Stomach (tissue), 9 donors: ENCODE measurements around the gene ALPK1. TPM values are rescaled to one million over a fixed set of nuclear protein-coding genes. Genes with fewer than 3 reads are reported as not detected.

Experiments used
- DNase-seq, 2 donors: peaks; one replicate each; pipeline versions ENCODE4 v3.0.0 to v3.0.0-alpha.2; 2013 to 2019
- H3K27ac ChIP-seq, 5 donors: fragments of 200-600 bp in 4 of 5; sonication (generic) in 4 of 5; one replicate each; pipeline ENCODE4 v1.5.1; 2013 to 2019; ENCODE audit warnings: mild to moderate bottlenecking in 1 of 5, moderate library complexity in 1 of 5
- H3K27me3 ChIP-seq, 3 donors: fragments of 200-600 bp; sonication (generic); one replicate each; pipeline ENCODE4 v1.5.1; 2017 to 2019; ENCODE audit warnings: mixed run types in 1 of 3
- H3K36me3 ChIP-seq, 4 donors: fragments of 200-600 bp; sonication (generic); 1 replicate in 3 of 4; 2 replicates in 1 of 4; pipeline ENCODE4 v1.5.1; 2016 to 2019
- H3K4me1 ChIP-seq, 4 donors: fragments of 200-600 bp; sonication (generic); one replicate each; pipeline ENCODE4 v1.5.1; 2016 to 2019
- H3K4me3 ChIP-seq, 4 donors: fragments of 200-600 bp; sonication (generic) in 3 of 4; one replicate each; pipeline ENCODE4 v1.5.1; 2016 to 2019; ENCODE audit warnings: mild to moderate bottlenecking in 1 of 4
- H3K9me3 ChIP-seq, 4 donors: fragments of 200-600 bp; sonication (generic); one replicate each; pipeline ENCODE4 v1.5.1; 2016 to 2019
- EP300 ChIP-seq: sonication (generic); formaldehyde crosslinking; IDR thresholded peaks from one replicate; pipeline ENCODE4 v1.6.1; 2017; ENCODE audit warnings: antibody characterized with exemption
- POLR2A ChIP-seq, 4 donors: fragments of 450-650 bp; IDR thresholded peaks; one replicate each; pipeline ENCODE4 v1.6.1; 2016; ENCODE audit warnings: antibody characterized with exemption in 4 of 4, control low read depth in 2 of 4, mild to moderate bottlenecking in 1 of 4, moderate library complexity in 1 of 4
- POLR2AphosphoS5 ChIP-seq, 3 donors: sonication (generic); formaldehyde crosslinking; IDR thresholded peaks; one replicate each; pipeline ENCODE4 v1.6.1; 2016; ENCODE audit warnings: antibody characterized with exemption in 3 of 3
- WGBS, 5 donors: extraction: QIAGEN DNeasy Blood & Tissue Kit in 3 of 5; methylation state at CpG; one replicate each; pipeline versions ENCODE4 v1.1.5 to v1.1.7; 2013 to 2018; 5-methylcytosine and 5-hydroxymethylcytosine counted together
- intact Hi-C: fragments of 100-400 bp; cut with DNase I; formaldehyde crosslinking; loops from one replicate; pipeline ENCODE4 v1.15.1; 2023; ENCODE audit warnings: low total_unique reads
- polyA plus RNA-seq, 3 donors: library from polyadenylated mRNA; stranded (reverse); fragments of 200-250 nt; gene quantifications; one replicate each; pipeline ENCODE4 v1.2.3, GENCODE V29; 2013
- total RNA-seq, 5 donors: library from RNA; depleted of rRNA; stranded (reverse); fragments of >200 nt; gene quantifications; one replicate each; pipeline versions ENCODE4 v1.1.0 to v1.2.3, GENCODE V29; 2014 to 2016
- TF ChIP-seq, protein P1 (sequence below), 7 experiments: fragments of 450-650 bp in 4 of 7; fragments of 200-600 bp in 3 of 7; sonication (generic) in 3 of 7; IDR thresholded peaks; one replicate each; pipeline ENCODE4 v1.5.1; 2016 to 2019; ENCODE audit warnings: antibody characterized with exemption in 7 of 7, control low read depth in 2 of 7, mild to moderate bottlenecking in 1 of 7
- donor health status: healthy with polysubstance abuse.
- donor health status: Bipolar disorder and iron deficiency.
- donor health status: healthy.

The ALPK1 gene
- total and polyA plus RNA-seq, 8 donors: 2.9 to 47.7 (median 25.0) TPM

DNA sequence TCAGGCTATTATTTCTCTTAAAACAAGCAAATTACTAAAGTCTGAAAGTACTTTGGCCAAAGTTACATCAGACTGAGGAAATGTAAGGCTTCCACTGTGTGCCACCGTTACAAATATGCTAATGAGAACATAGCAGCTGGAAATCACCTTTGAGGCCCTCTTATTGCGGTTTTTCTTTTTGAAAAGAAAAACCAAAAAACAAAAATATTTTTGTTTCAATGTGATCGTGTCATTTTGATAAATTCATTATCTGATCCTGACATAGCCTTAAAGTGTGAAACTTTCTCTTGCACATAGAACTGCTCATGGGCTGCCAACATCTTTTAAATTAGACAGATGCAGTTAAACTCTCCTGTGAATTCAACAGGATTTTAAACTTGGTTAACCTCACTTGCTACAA is 8.7 kb upstream of the ALPK1 start:
- Histone ChIP-seq H3K27me3 (no peaks in the 10 kb centered on the region), H3K4me1 (peaks cover 6 to 13% (median 9%) of the 10 kb centered on the region in 4 donors), H3K4me3 (no peak overlapping the region), H3K36me3 (no peaks in the 10 kb centered on the region), H3K9me3 (no peaks in the 10 kb centered on the region), H3K27ac (peak overlapping the region in 1 of 5 donors; percentile 90)
- intact Hi-C loops: no loop called here
- no peak for DNase-seq
- 65 to 82% (median 79%) methylated on average over 3 of the region's 3 CpGs for WGBS, 5 donors
- TF ChIP-seq POLR2AphosphoS5 (IDR thresholded peaks at IDR 0.05) (no peak), EP300 (no peak), POLR2A (IDR thresholded peaks at IDR 0.05) (no peak)
- TF ChIP-seq, protein P1, sequence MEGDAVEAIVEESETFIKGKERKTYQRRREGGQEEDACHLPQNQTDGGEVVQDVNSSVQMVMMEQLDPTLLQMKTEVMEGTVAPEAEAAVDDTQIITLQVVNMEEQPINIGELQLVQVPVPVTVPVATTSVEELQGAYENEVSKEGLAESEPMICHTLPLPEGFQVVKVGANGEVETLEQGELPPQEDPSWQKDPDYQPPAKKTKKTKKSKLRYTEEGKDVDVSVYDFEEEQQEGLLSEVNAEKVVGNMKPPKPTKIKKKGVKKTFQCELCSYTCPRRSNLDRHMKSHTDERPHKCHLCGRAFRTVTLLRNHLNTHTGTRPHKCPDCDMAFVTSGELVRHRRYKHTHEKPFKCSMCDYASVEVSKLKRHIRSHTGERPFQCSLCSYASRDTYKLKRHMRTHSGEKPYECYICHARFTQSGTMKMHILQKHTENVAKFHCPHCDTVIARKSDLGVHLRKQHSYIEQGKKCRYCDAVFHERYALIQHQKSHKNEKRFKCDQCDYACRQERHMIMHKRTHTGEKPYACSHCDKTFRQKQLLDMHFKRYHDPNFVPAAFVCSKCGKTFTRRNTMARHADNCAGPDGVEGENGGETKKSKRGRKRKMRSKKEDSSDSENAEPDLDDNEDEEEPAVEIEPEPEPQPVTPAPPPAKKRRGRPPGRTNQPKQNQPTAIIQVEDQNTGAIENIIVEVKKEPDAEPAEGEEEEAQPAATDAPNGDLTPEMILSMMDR (IDR thresholded peaks at IDR 0.05): no peak

DNA sequence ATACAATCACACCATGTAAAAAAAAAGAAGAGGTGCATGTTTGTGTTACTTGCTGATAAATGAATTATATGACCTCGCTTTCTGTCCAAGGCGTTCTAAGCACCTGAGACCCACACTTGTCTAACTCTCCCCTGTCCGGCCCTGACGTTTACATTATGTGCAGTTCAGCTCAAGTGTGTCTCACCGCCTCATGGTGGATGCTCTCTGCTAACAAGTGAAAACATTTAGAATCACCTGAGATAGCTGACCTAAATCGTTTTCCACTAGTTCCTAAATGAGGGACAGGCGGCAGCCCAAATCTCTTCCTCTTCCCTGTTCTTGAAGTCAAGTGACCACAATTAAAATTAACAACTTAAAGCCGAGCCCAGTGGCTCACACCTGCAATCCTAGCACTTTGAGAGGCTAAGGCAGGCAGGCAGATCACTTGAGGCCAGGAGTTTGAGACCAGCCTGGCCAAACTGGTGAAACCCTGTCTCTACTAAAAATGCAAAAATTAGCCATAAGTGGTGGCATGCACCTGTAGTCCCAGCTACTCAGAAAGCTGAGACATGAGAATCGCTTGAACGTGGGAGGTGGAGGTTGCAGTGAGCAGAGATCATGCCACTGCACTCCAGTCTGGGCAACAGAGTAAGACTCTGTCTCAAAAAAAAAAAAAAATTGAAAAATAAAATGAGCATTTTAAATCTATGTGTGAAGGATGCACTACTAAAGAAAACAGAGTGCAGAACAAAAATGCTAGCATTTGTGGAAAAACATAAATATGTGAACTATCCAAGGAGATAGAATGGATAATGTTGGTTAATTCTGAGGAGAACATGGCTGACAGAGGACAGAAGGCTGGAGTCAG is 7.5 kb upstream of the ALPK1 start:
- WGBS, 5 donors: 78 to 87% (median 81%) methylated on average over 10 of the region's 10 CpGs

DNA sequence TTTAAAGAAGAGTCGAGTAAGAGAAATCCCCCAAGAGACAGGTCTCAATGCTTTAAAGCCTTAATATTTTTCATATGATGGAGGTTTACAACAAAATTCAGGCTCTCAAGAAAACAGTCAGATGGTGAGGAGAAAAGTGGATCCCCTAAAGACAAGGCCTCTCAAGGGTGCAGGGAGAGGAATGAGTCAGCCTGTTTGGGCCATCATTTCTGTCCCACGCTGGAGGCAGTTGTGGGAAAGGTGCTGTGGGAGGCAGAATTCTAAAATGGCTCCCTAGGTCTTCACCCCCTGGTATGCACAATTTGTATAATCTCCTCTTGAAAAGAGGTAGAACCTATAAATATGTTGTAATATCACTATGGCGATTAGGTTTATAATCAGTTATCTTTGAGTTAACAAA is 6.8 kb upstream of the ALPK1 start:
- no peaks in the 10 kb centered on the region for H3K36me3 ChIP-seq
- H3K9me3 ChIP-seq: no peaks in the 10 kb centered on the region
- no peak for DNase-seq
- H3K4me3 ChIP-seq: no peak overlapping the region
- H3K4me1 ChIP-seq: peaks cover 0 to 5% (median 0%) of the 10 kb centered on the region in 4 donors
- H3K27me3 ChIP-seq: no peaks in the 10 kb centered on the region
- intact Hi-C loops: no loop called here
- WGBS, 5 donors: 80 to 88% (median 83%) methylated on average over 3 of the region's 3 CpGs
- TF ChIP-seq POLR2AphosphoS5 (IDR thresholded peaks at IDR 0.05) (no peak), EP300 (no peak)
- TF ChIP-seq, protein P1 (IDR thresholded peaks at IDR 0.05): no peak
- no peak overlapping the region for H3K27ac ChIP-seq

More for the DNA sequence above, 7.5 kb upstream of the ALPK1 start:
- TF ChIP-seq EP300: no peak
- TF ChIP-seq POLR2A (IDR thresholded peaks at IDR 0.05): no peak
- TF ChIP-seq, protein P1 (IDR thresholded peaks at IDR 0.05): no peak
- no peak for TF ChIP-seq POLR2AphosphoS5 (IDR thresholded peaks at IDR 0.05)
- Histone ChIP-seq H3K27ac (peak overlapping the region in 1 of 5 donors; percentile 40), H3K4me1 (peaks cover 0 to 5% (median under 1%) of the 10 kb centered on the region in 4 donors), H3K36me3 (no peaks in the 10 kb centered on the region), H3K27me3 (no peaks in the 10 kb centered on the region), H3K9me3 (no peaks in the 10 kb centered on the region), H3K4me3 (no peak overlapping the region)
- intact Hi-C loops: no loop called here
- no peak for DNase-seq

DNA sequence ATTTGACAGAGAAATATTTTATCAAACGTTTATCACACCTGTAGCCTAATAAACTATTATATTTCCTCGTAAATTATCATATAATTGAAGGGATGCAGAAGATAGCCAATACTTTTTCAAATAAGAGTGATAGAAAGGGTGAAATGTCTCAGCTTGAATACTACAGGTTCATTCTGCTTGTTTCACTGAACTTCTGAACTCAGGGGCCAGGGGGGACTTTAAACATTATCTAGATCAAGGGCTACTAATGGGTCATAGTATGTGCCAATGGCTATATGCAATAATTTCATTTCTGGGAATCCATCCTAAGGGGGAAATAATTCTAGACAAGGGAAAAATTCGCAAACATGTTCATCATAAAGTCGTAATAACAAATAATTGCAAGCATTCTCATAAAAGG is 2.6 kb downstream of the ALPK1 start:
- H3K4me3 ChIP-seq: no peak overlapping the region
- H3K9me3 ChIP-seq: no peaks in the 10 kb centered on the region
- no peak for DNase-seq
- intact Hi-C loops: no loop called here
- H3K27me3 ChIP-seq: no peaks in the 10 kb centered on the region
- H3K4me1 ChIP-seq: peaks cover 3 to 28% (median 9%) of the 10 kb centered on the region in 4 donors
- no peak overlapping the region for H3K27ac ChIP-seq
- TF ChIP-seq, protein P1 (IDR thresholded peaks at IDR 0.05): no peak
- TF ChIP-seq POLR2AphosphoS5 (IDR thresholded peaks at IDR 0.05) (no peak), POLR2A (IDR thresholded peaks at IDR 0.05) (no peak)
- peaks cover 0 to 22% (median 17%) of the 10 kb centered on the region in 4 donors for H3K36me3 ChIP-seq
- WGBS, 5 donors: 76 to 83% (median 78%) methylated on average over 4 of the region's 4 CpGs
